Astrocyte (in vitro differentiated cells and primary cell): ENCODE data around the gene ITGA8. TPM values are rescaled to one million over a fixed set of nuclear protein-coding genes. Genes with fewer than 3 reads are reported as not detected.

ENCODE experiments used
- DNase-seq: peaks from one replicate; pipeline ENCODE4 v3.0.0-alpha.2; 2010; ENCODE audit warnings: low read depth
- FAIRE-seq: peaks from 2 replicates; lab custom pipeline; 2011; peaks lifted over from hg19 to GRCh38; lab: Jason Lieb, UNC
- H2AFZ ChIP-seq: 2 replicates; pipeline ENCODE4 v1.6.0; 2012; ENCODE audit warnings: low read depth, low read length, inconsistent platforms
- H3K27ac ChIP-seq: 2 replicates; pipeline ENCODE4 v1.5.1; 2011; ENCODE audit warnings: low read depth, low read length, inconsistent platforms
- H3K27me3 ChIP-seq: 2 replicates; pipeline ENCODE4 v1.6.0; 2011; ENCODE audit warnings: low read length, inconsistent platforms; ENCODE audit not compliant: insufficient read depth
- H3K36me3 ChIP-seq: 2 replicates; pipeline ENCODE4 v1.5.1; 2011; ENCODE audit warnings: low read length, inconsistent platforms; ENCODE audit not compliant: insufficient read depth
- H3K4me1 ChIP-seq: 2 replicates; pipeline ENCODE4 v1.5.1; 2011; ENCODE audit warnings: low read length, inconsistent platforms; ENCODE audit not compliant: insufficient read depth
- H3K4me2 ChIP-seq: 2 replicates; pipeline ENCODE4 v1.6.0; 2012; ENCODE audit warnings: low read length, inconsistent platforms
- H3K4me3 ChIP-seq: 2 replicates; pipeline ENCODE4 v1.5.1; 2011; ENCODE audit warnings: low read depth, mild to moderate bottlenecking, low read length, inconsistent platforms; ENCODE audit not compliant: insufficient read depth
- H3K79me2 ChIP-seq: 2 replicates; pipeline ENCODE4 v1.6.0; 2012; ENCODE audit warnings: mild to moderate bottlenecking, low read length, inconsistent platforms; ENCODE audit not compliant: insufficient read depth
- H3K9ac ChIP-seq: 2 replicates; pipeline ENCODE4 v1.6.0; 2012; ENCODE audit warnings: mild to moderate bottlenecking, low read length, inconsistent platforms
- H3K9me3 ChIP-seq: 2 replicates; pipeline ENCODE4 v1.5.1; 2012; ENCODE audit warnings: low read depth, mild to moderate bottlenecking, low read length, inconsistent platforms; ENCODE audit not compliant: insufficient read depth
- H4K20me1 ChIP-seq: 2 replicates; pipeline ENCODE4 v1.6.0; 2012; ENCODE audit warnings: low read length, inconsistent platforms; ENCODE audit not compliant: insufficient read depth
- H3K27ac Mint-ChIP-seq: one replicate; pipeline ENCODE4 v1.8.0; 2021; ENCODE audit warnings: mild to moderate bottlenecking, mixed read lengths; ENCODE audit not compliant: unreplicated experiment
- H3K27me3 Mint-ChIP-seq: one replicate; pipeline ENCODE4 v1.8.0; 2021; ENCODE audit warnings: low read depth, mixed read lengths; ENCODE audit not compliant: unreplicated experiment
- H3K36me3 Mint-ChIP-seq: one replicate; pipeline ENCODE4 v1.8.0; 2021; ENCODE audit warnings: low read depth, mixed read lengths; ENCODE audit not compliant: unreplicated experiment
- H3K4me1 Mint-ChIP-seq: one replicate; pipeline ENCODE4 v1.8.0; 2021; ENCODE audit warnings: low read depth, mixed read lengths; ENCODE audit not compliant: unreplicated experiment
- H3K4me3 Mint-ChIP-seq: one replicate; pipeline ENCODE4 v1.8.0; 2021; ENCODE audit warnings: mild to moderate bottlenecking, moderate library complexity, mixed read lengths; ENCODE audit not compliant: unreplicated experiment
- H3K9me3 Mint-ChIP-seq: one replicate; pipeline ENCODE4 v1.8.0; 2021; ENCODE audit warnings: mild to moderate bottlenecking, mixed read lengths; ENCODE audit not compliant: unreplicated experiment
- CTCF ChIP-seq: IDR thresholded peaks from 2 replicates; pipeline ENCODE4 v1.5.1; 2011; ENCODE audit warnings: low read depth, mild to moderate bottlenecking, inconsistent platforms, low read length, moderate library complexity; ENCODE audit not compliant: insufficient read depth
- EZH2 ChIP-seq: IDR thresholded peaks from 2 replicates; pipeline ENCODE4 v1.6.1; 2012; ENCODE audit warnings: mild to moderate bottlenecking, low read length, inconsistent platforms; ENCODE audit not compliant: insufficient read depth
- total RNA-seq: library from RNA; stranded (reverse); gene quantifications from 2 replicates; pipeline ENCODE4 v1.2.1, GENCODE V29; 2021

ITGA8 gene
- total RNA-seq, 1 donor from 2014 or later: not detected

GRCh38 chr10:15670880-15671279, 48.8 kb downstream of the ITGA8 start:
- no peak overlapping the region for H3K4me3 ChIP-seq
- no peak for DNase-seq
- H2AFZ ChIP-seq: no peak overlapping the region
- no peak for TF ChIP-seq EZH2
- TF ChIP-seq CTCF: no peak
- H3K9me3 ChIP-seq: no peaks in the 10 kb centered on the region
- H3K79me2 ChIP-seq: no peaks in the 10 kb centered on the region
- H3K9me3 Mint-ChIP-seq: peaks cover 11% of the 10 kb centered on the region
- no peaks in the 10 kb centered on the region for H3K4me1 Mint-ChIP-seq
- peaks cover 3% of the 10 kb centered on the region for H3K27me3 Mint-ChIP-seq
- no peak overlapping the region for H3K4me3 Mint-ChIP-seq
- no peak for FAIRE-seq
- no peaks in the 10 kb centered on the region for H3K4me1 ChIP-seq
- peaks cover 1% of the 10 kb centered on the region for H3K36me3 Mint-ChIP-seq
- H3K27me3 ChIP-seq: no peaks in the 10 kb centered on the region
- no peak overlapping the region for H3K27ac ChIP-seq
- H3K9ac ChIP-seq: no peak overlapping the region
- H3K4me2 ChIP-seq: no peak overlapping the region
- no peak overlapping the region for H3K27ac Mint-ChIP-seq
- no peaks in the 10 kb centered on the region for H4K20me1 ChIP-seq
- H3K36me3 ChIP-seq: no peaks in the 10 kb centered on the region

- Histone ChIP-seq H3K4me2 (no peak overlapping the region), H3K9ac (no peak overlapping the region), H2AFZ (no peak overlapping the region), H3K4me1 (no peaks in the 10 kb centered on the region), H3K4me3 (no peak overlapping the region), H3K79me2 (no peaks in the 10 kb centered on the region), H4K20me1 (no peaks in the 10 kb centered on the region), H3K36me3 (no peaks in the 10 kb centered on the region), H3K9me3 (no peaks in the 10 kb centered on the region), H3K27me3 (no peaks in the 10 kb centered on the region), H3K27ac (no peak overlapping the region)
- Mint-ChIP-seq H3K4me1 (no peaks in the 10 kb centered on the region), H3K27ac (no peak overlapping the region), H3K9me3 (no peaks in the 10 kb centered on the region), H3K36me3 (no peaks in the 10 kb centered on the region), H3K27me3 (no peaks in the 10 kb centered on the region), H3K4me3 (no peak overlapping the region)
- TF ChIP-seq EZH2: no peak
- no peak for TF ChIP-seq CTCF
- DNase-seq (no peak), FAIRE-seq (no peak)
These were observed 58.1 kb downstream of the ITGA8 start for GRCh38 chr10:15661574-15661973.

- Histone ChIP-seq H3K27ac (no peak overlapping the region), H3K9ac (no peak overlapping the region), H2AFZ (no peak overlapping the region), H3K27me3 (no peaks in the 10 kb centered on the region), H3K4me2 (no peak overlapping the region), H4K20me1 (no peaks in the 10 kb centered on the region), H3K4me1 (no peaks in the 10 kb centered on the region), H3K79me2 (no peaks in the 10 kb centered on the region), H3K36me3 (no peaks in the 10 kb centered on the region), H3K9me3 (no peaks in the 10 kb centered on the region), H3K4me3 (no peak overlapping the region)
- H3K36me3 Mint-ChIP-seq: no peaks in the 10 kb centered on the region
- FAIRE-seq: no peak
- H3K27ac Mint-ChIP-seq: no peak overlapping the region
- H3K4me3 Mint-ChIP-seq: no peak overlapping the region
- H3K9me3 Mint-ChIP-seq: no peaks in the 10 kb centered on the region
- no peak for TF ChIP-seq EZH2
- no peak for TF ChIP-seq CTCF
- no peaks in the 10 kb centered on the region for H3K4me1 Mint-ChIP-seq
- no peak for DNase-seq
- H3K27me3 Mint-ChIP-seq: no peaks in the 10 kb centered on the region
These were observed 58.7 kb downstream of the ITGA8 start for GRCh38 chr10:15660990-15661389.
